Fibroblast of villous mesenchyme (primary cell): ENCODE measurements around the gene UNC13B. TPM values are rescaled to one million over a fixed set of nuclear protein-coding genes. Genes with fewer than 3 reads are reported as not detected.

Experiments
- DNase-seq: peaks from one replicate; pipeline ENCODE4 v3.0.0-alpha.2; 2010; ENCODE audit warnings: low read depth
- H3K4me3 ChIP-seq: 2 replicates; pipeline ENCODE4 v1.5.1; 2011; ENCODE audit warnings: low read depth, mild to moderate bottlenecking, low read length
- CTCF ChIP-seq: IDR thresholded peaks from 2 replicates; pipeline ENCODE4 v1.5.1; 2012; ENCODE audit warnings: low read depth, mild to moderate bottlenecking, low read length; ENCODE audit not compliant: insufficient read depth
- total RNA-seq: library from RNA; depleted of rRNA; stranded (reverse); fragments of >200 nt; gene quantifications from 2 replicates; pipeline ENCODE4 v1.2.3, GENCODE V29; 2012

The UNC13B gene
- total RNA-seq, 1 donor, result 23.7 TPM

DNA sequence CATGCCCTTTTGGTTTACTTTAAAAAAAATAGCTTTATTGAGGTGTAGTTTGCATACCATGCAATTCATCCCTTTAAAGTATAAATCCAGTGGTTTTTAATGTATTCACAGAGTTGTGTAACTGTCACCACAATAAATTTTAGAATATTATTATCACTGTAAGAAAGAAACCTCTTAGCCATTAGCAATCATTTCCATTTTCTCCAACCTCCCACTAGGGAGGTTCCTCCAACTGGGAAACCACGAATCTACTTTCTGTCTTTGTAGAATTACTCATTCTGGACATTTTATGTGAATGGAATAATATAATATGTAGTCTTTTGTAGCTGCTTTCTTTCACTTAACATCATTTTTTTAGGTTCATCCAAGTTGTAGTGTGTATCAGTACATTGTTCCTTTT, 43.5 kb downstream of the UNC13B start:
- no peak for DNase-seq
- no peak for TF ChIP-seq CTCF
- no peak overlapping the region for H3K4me3 ChIP-seq

DNA sequence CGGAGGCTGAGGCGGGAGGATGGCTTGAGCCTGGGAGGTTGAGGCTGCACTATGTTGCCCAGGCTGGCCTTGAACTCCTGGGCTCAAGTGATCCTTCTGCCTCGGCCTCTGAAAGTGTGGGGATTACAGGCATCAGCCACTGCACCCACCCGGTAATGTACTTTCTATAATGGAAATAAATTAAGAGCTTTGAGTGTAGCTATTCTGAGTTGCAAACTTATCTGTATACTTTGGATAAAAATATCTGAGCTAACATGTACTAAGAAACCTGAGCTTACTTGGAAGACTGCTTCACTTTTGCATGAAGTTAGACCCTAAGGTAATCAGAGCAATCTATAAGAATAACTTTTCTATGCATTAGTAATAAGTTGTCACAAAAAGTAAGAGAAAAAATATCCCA, 50.0 kb downstream of the UNC13B start:
- H3K4me3 ChIP-seq, result no peak overlapping the region
- no peak for TF ChIP-seq CTCF
- DNase-seq, result no peak

DNA sequence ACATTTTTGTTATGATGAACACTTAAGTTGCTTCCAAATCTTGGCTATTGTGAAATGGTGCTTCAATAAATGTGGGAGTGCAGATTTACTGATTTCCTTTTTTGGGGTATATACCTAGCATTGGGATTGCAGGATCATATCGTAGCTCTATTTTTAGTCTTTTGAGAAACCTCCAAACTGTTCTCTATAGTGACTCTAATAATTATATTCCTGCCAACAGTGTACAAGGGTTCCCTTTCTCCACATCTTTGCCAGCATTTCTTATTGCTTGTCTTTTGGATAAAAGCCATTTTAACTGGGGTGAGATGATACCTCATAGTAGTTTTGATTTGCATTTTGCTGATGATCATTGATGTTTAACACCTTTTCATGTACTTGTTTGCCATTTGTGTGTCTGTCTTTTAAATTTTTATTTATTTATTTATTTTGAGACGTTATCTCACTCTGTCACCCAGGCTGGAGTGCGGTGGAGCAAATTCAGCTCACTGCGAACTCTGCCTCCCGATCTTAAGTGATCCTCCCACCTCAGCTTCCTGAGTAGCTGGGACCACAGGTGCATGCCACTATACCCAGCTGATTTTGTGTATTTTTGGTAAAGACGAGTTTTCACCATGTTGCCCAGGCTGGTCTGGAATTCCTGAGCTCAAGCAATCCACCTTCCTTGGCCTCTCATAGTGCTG, 59.0 kb downstream of the UNC13B start:
- TF ChIP-seq CTCF, result no peak
- no peak overlapping the region for H3K4me3 ChIP-seq
- no peak for DNase-seq

- no peak for TF ChIP-seq CTCF
- DNase-seq, result no peak
- no peak overlapping the region for H3K4me3 ChIP-seq
These were observed 63.9 kb downstream of the UNC13B start for GRCh38 chr9:35225677-35226076.

GRCh38 chr9:35226651-35227050, 64.8 kb downstream of the UNC13B start:
- no peak overlapping the region for H3K4me3 ChIP-seq
- no peak for TF ChIP-seq CTCF
- no peak for DNase-seq

DNA sequence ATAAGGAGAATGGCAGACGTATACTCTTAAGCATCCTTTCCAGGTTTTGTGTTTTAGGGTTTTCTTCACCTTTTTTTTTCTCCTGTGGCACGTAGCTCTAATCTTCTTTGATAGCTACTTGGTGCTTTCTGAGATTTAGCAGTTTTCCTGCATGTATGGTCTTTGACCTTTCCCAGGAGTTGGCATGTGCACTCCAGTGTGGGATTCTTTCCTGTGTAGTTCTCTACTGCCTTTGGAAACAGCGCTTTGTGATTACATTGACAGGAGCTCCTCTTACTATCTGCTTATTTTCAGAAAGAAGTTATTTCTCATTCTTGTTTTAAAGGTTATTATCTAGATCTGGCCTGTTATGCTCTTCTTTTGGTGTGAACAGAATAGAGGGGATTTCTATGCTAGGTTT, 65.5 kb downstream of the UNC13B start:
- TF ChIP-seq CTCF, result no peak
- DNase-seq, result no peak
- no peak overlapping the region for H3K4me3 ChIP-seq
